MCF 10A (cell line): ENCODE results near the gene PDE6D. TPM values are rescaled to one million over a fixed set of nuclear protein-coding genes. Genes with fewer than 3 reads are reported as not detected.

Source experiments
- BruUV-seq: library from RNA; stranded (reverse); fragments of 400-500 nt; replicated peaks from 2 replicates; lab custom pipeline; 2021; lab: Mats Ljungman, UMichigan
- CTCF ChIA-PET: fragments of 300-600 bp; sonication (Branson Sonifier 250); formaldehyde crosslinking; extraction: SDS; loops from one replicate; lab custom pipeline; 2021; ENCODE audit warnings: antibody characterized with exemption, inconsistent platforms; lab: Yijun Ruan, JAX
- POLR2A ChIA-PET: fragments of 300-600, 350-650 bp; sonication (Branson Sonifier 250); formaldehyde crosslinking; extraction: SDS; loops from one replicate; lab custom pipeline; 2020; ENCODE audit warnings: antibody characterized with exemption, inconsistent platforms; lab: Yijun Ruan, JAX
- DNase-seq: peaks from one replicate; pipeline ENCODE4 v3.0.0-alpha.2; 2018; ENCODE audit not compliant: unreplicated experiment
- H3K27ac Mint-ChIP-seq: one replicate; pipeline ENCODE4 v1.8.0; 2022; ENCODE audit warnings: mild to moderate bottlenecking, low read depth, mixed read lengths; ENCODE audit not compliant: unreplicated experiment
- H3K27me3 Mint-ChIP-seq: one replicate; pipeline ENCODE4 v1.8.0; 2022; ENCODE audit warnings: mixed read lengths; ENCODE audit not compliant: insufficient read depth, unreplicated experiment
- H3K36me3 Mint-ChIP-seq: one replicate; pipeline ENCODE4 v1.8.0; 2022; ENCODE audit warnings: mild to moderate bottlenecking, moderate library complexity, mixed read lengths; ENCODE audit not compliant: insufficient read depth, unreplicated experiment
- H3K4me1 Mint-ChIP-seq: one replicate; pipeline ENCODE4 v1.8.0; 2022; ENCODE audit warnings: mixed read lengths; ENCODE audit not compliant: insufficient read depth, unreplicated experiment
- H3K4me3 Mint-ChIP-seq: one replicate; pipeline ENCODE4 v1.8.0; 2022; ENCODE audit warnings: mild to moderate bottlenecking, moderate library complexity, mixed read lengths; ENCODE audit not compliant: unreplicated experiment
- H3K9me3 Mint-ChIP-seq: one replicate; pipeline ENCODE4 v1.8.0; 2022; ENCODE audit warnings: mixed read lengths; ENCODE audit not compliant: unreplicated experiment
- intact Hi-C: fragments of 100-400 bp; cut with micrococcal nuclease; formaldehyde crosslinking; loops from 2 replicates; pipeline ENCODE4 v1.14.1; 2022
- total RNA-seq: library from RNA; stranded (reverse); gene quantifications from 2 replicates; pipeline ENCODE4 v1.2.3, GENCODE V29; 2022
- TF ChIP-seq, protein P1 (sequence below): fragments of 200-600 bp; IDR thresholded peaks from one replicate; pipeline ENCODE4 v1.8.0; 2022; ENCODE audit warnings: antibody characterized with exemption, mild to moderate bottlenecking; ENCODE audit not compliant: unreplicated experiment

PDE6D gene
- total RNA-seq, 1 experiment from 2014 or later: 13.2 TPM

GRCh38 chr2:231780123-231780908, 766 bp downstream of the PDE6D start:
- Mint-ChIP-seq H3K27me3 (no peaks in the 10 kb centered on the region), H3K9me3 (no peaks in the 10 kb centered on the region), H3K4me1 (peaks cover 22% of the 10 kb centered on the region), H3K27ac (peak overlapping the region; percentile 95), H3K4me3 (peak overlapping the region; percentile 98), H3K36me3 (peaks cover 14% of the 10 kb centered on the region)
- BruUV-seq: no TSS peak
- POLR2A ChIA-PET: interaction anchor here (0.6 to 2.4 kb wide), 12 partner anchors 8 to 311 kb away, joined by 3 to 12 read pairs (median 4); partner anchors contain the start of gene PTMA
- TF ChIP-seq, protein P1, sequence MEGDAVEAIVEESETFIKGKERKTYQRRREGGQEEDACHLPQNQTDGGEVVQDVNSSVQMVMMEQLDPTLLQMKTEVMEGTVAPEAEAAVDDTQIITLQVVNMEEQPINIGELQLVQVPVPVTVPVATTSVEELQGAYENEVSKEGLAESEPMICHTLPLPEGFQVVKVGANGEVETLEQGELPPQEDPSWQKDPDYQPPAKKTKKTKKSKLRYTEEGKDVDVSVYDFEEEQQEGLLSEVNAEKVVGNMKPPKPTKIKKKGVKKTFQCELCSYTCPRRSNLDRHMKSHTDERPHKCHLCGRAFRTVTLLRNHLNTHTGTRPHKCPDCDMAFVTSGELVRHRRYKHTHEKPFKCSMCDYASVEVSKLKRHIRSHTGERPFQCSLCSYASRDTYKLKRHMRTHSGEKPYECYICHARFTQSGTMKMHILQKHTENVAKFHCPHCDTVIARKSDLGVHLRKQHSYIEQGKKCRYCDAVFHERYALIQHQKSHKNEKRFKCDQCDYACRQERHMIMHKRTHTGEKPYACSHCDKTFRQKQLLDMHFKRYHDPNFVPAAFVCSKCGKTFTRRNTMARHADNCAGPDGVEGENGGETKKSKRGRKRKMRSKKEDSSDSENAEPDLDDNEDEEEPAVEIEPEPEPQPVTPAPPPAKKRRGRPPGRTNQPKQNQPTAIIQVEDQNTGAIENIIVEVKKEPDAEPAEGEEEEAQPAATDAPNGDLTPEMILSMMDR: no peak
- CTCF ChIA-PET: interaction anchor here (1.0 to 1.5 kb wide), 2 partner anchors 15 to 65 kb away, joined by 3 read pairs; no protein-coding TSS in a partner anchor
- DNase-seq: peak; percentile 16
- intact Hi-C loops: loop anchor here (5.0 kb wide), 1 partner anchor 68 kb away; no protein-coding TSS in a partner anchor

DNA sequence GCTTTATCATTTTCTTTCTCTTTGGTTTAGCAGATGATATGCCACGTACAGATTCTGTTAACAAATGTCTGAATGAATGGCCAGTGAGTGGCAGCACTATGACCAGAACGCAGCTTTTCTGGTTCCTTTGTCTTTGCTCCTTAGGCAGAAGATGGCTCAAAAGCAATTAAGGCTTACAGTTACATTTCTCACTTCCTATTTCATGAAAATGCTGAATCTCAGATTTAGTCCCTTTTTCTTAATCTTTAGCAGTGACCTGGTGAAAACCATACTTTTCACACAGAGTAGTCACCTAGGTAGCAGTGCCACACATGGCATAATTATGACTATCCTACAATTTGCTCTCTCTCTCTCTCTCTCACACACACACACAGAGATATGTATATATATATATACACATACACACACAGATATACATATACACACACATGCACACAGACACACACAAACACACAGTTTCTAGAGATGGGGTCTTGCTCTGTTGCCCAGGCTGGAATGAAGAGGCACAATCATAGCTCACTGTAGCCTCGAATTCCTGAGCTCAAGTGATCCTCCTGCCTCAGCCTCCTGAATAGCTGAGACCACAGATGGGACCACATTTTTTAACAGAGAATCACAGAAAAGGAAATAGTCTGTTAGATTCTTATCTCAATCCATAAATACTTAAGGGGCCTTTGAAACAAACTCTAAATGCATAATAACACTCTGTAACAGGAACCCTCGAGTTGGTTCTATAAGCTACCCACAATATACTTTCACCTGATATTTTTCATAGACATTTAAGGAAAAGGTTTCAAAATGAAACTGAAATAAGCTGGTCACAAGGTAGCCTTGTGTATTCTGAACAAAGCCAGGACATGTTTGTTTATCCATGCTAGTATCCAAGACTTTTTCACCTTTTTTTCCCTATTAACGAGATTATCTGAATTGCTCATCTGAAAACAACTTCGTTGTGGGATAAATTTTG, 11.6 kb downstream of the PDE6D start:
- H3K27me3 Mint-ChIP-seq: no peaks in the 10 kb centered on the region
- no peak overlapping the region for H3K27ac Mint-ChIP-seq
- no peaks in the 10 kb centered on the region for H3K36me3 Mint-ChIP-seq
- H3K4me1 Mint-ChIP-seq: peaks cover 3% of the 10 kb centered on the region
- TF ChIP-seq, protein P1: no peak
- POLR2A ChIA-PET: no interaction called here
- no peak overlapping the region for H3K4me3 Mint-ChIP-seq
- H3K9me3 Mint-ChIP-seq: no peaks in the 10 kb centered on the region
- CTCF ChIA-PET: interaction anchor here (0.7 kb wide), 1 partner anchor 46 kb away, joined by 3 read pairs; no protein-coding TSS in a partner anchor
- intact Hi-C loops: no loop called here
- no TSS peak for BruUV-seq
- no peak for DNase-seq

- Mint-ChIP-seq H3K4me3 (no peak overlapping the region), H3K27me3 (no peaks in the 10 kb centered on the region), H3K9me3 (no peaks in the 10 kb centered on the region), H3K27ac (no peak overlapping the region), H3K4me1 (peaks cover 3% of the 10 kb centered on the region), H3K36me3 (no peaks in the 10 kb centered on the region)
- intact Hi-C loops: no loop called here
- no peak for DNase-seq
- TF ChIP-seq, protein P1: no peak
- CTCF ChIA-PET: no interaction called here
- POLR2A ChIA-PET: no interaction called here
- BruUV-seq: no TSS peak
These were observed 15.6 kb downstream of the PDE6D start for GRCh38 chr2:231765496-231765929.
